DND-41 (cell line): ENCODE measurements around the gene GMPS.

ENCODE experiments used
- ATAC-seq: fragments of 200-7000 bp; cut with Tn5 transposase; 3 replicates; pipeline ENCODE4 v1.9.1; 2021; ENCODE audit warnings: low read depth; ENCODE audit not compliant: insufficient read depth
- DNase-seq: peaks from one replicate; pipeline ENCODE4 v3.0.0-alpha.2; 2020
- H2AFZ ChIP-seq: 2 replicates; pipeline ENCODE4 v1.6.0; 2012; ENCODE audit warnings: low read depth, low read length
- H3K27ac ChIP-seq: 2 replicates; pipeline ENCODE4 v1.5.1; 2012; ENCODE audit warnings: low read length, inconsistent platforms
- H3K27me3 ChIP-seq: fragments of 200-600 bp; sonication (generic); 2 replicates; pipeline ENCODE4 v1.6.0; 2012; ENCODE audit warnings: low read length, mild to moderate bottlenecking, inconsistent platforms; ENCODE audit not compliant: insufficient read depth, poor library complexity
- H3K36me3 ChIP-seq: 2 replicates; pipeline ENCODE4 v1.5.1; 2012; ENCODE audit warnings: low read length, inconsistent platforms; ENCODE audit not compliant: insufficient read depth
- H3K4me1 ChIP-seq: 2 replicates; pipeline ENCODE4 v1.5.1; 2012; ENCODE audit warnings: mild to moderate bottlenecking, low read length; ENCODE audit not compliant: insufficient read depth
- H3K4me2 ChIP-seq: 2 replicates; pipeline ENCODE4 v1.6.0; 2012; ENCODE audit warnings: mild to moderate bottlenecking, moderate library complexity, low read length, inconsistent platforms; ENCODE audit not compliant: insufficient read depth
- H3K4me3 ChIP-seq, 2 experiments: fragments of 200-600 bp in 1 of 2; shearing (Covaris generic) in 1 of 2; 2 replicates each; pipeline ENCODE4 v1.5.1; 2012 to 2016; ENCODE audit warnings: inconsistent platforms in 2 of 2, low read length in 2 of 2, mild to moderate bottlenecking in 2 of 2, low read depth in 1 of 2, moderate library complexity in 1 of 2
- H3K79me2 ChIP-seq: 2 replicates; pipeline ENCODE4 v1.6.0; 2012; ENCODE audit warnings: low read length, inconsistent platforms; ENCODE audit not compliant: insufficient read depth
- H3K9ac ChIP-seq: 2 replicates; pipeline ENCODE4 v1.6.0; 2012; ENCODE audit warnings: low read depth, mild to moderate bottlenecking, inconsistent platforms, low read length, moderate library complexity
- H3K9me3 ChIP-seq: 2 replicates; pipeline ENCODE4 v1.5.1; 2012; ENCODE audit warnings: low read length, moderate library complexity, mild to moderate bottlenecking, inconsistent platforms; ENCODE audit not compliant: insufficient read depth, severe bottlenecking
- H4K20me1 ChIP-seq: 2 replicates; pipeline ENCODE4 v1.6.0; 2012; ENCODE audit warnings: low read length; ENCODE audit not compliant: insufficient read depth
- CTCF ChIP-seq: IDR thresholded peaks from 2 replicates; pipeline ENCODE4 v1.5.1; 2012; ENCODE audit warnings: borderline replicate concordance, low read length, moderate library complexity, mild to moderate bottlenecking; ENCODE audit not compliant: poor library complexity, severe bottlenecking; ENCODE audit errors: extremely low read depth
- EZH2 ChIP-seq: IDR thresholded peaks from 3 replicates; pipeline ENCODE4 v1.6.1; 2012; ENCODE audit warnings: borderline replicate concordance, low read depth, mild to moderate bottlenecking, moderate library complexity, low read length, inconsistent platforms; ENCODE audit not compliant: severe bottlenecking

GMPS gene

GRCh38 chr3:155991847-155992246, 121.4 kb downstream of the GMPS start:
- no peak for DNase-seq
- Histone ChIP-seq H3K27me3 (no peaks in the 10 kb centered on the region), H3K9ac (no peak overlapping the region), H2AFZ (no peak overlapping the region), H3K27ac (no peak overlapping the region), H3K4me2 (no peak overlapping the region), H3K9me3 (no peaks in the 10 kb centered on the region), H4K20me1 (no peaks in the 10 kb centered on the region), H3K79me2 (no peaks in the 10 kb centered on the region), H3K4me1 (no peaks in the 10 kb centered on the region), H3K4me3 (no peak overlapping the region), H3K36me3 (no peaks in the 10 kb centered on the region)
- ATAC-seq: no peak
- TF ChIP-seq EZH2 (no peak), CTCF (no peak)
